HG02642 (cell line): ENCODE results near the gene TPRG1L.

Experiments
- ATAC-seq: cut with Tn5 transposase; IDR thresholded peaks from one replicate; pipeline ENCODE4 v1.9.1; 2021; ENCODE audit warnings: mild to moderate bottlenecking; ENCODE audit not compliant: unreplicated experiment, poor library complexity

Gene TPRG1L

GRCh38 chr1:3676581-3677470, 52.0 kb downstream of the TPRG1L start:
- peak; percentile 61 for ATAC-seq

DNA sequence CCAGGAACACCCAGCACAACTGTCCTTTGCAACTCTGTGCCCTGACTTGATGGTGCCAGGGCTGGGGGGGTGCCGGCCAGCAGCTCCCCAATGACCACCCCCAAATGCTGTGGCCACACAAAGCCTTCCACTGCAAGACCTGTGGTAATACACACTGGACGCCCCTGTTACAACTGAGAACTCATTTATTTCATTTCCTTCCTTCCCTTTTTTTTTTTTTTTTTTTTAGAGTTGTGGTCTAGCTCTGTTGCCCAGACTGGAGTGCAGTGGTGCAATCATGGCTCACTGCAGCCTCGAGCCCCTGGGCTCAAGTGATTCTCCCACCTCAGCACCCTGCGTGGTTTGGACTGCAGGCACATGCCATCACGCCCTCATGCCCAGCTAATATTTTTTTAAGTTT, 52.7 kb downstream of the TPRG1L start:
- no peak for ATAC-seq

DNA sequence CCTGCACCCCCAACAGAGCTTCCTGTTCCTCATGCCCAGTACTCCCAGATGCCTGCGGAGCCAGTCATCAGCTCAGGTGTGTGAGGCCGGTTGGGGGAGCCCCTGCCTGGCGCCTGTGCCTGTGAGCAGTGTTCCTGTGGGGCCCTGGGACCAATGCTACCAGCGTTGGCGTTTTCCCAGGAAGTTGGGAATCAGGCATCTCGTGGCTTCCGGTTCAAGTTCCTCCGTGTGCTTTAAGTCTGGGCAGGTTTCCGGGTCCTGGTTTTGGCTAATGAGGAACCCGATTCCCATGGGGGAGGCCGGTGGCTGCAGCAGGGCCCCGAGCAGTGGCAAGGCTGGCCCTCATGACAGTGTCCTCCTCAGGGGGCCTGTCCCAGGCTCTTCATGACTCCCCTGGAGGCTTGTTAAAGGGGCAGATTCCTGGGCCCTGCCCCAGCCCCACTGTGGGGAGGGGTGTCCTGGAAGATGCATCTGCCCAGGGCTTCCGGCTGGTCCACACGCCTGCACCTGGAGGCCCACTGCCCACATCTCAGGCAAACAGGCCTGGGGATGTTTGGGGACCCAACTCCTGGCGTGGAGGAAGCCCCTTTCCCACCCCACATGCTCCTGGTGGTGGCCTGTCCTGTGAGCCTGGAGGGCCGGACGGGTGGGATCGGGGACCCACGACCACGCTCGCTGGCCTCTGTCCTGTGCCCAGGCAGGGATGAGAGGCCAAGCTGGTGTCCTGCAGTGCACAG, 53.7 kb downstream of the TPRG1L start:
- no peak for ATAC-seq

GRCh38 chr1:3679098-3679555, 54.3 kb downstream of the TPRG1L start:
- no peak for ATAC-seq
